IMR-90 (cell line): ENCODE results near the gene IGFBP5. TPM values are rescaled to one million over a fixed set of nuclear protein-coding genes. Genes with fewer than 3 reads are reported as not detected.

Experiments
- ATAC-seq: fragments of 200-7000 bp; cut with Tn5 transposase; 2 replicates; pipeline ENCODE4 v1.9.1; 2020; ENCODE audit warnings: low read depth, mild to moderate bottlenecking, moderate library complexity
- BruUV-seq: library from RNA; stranded (reverse); fragments of 400-500 nt; replicated peaks from 2 replicates; lab custom pipeline; 2021; lab: Mats Ljungman, UMichigan
- CTCF ChIA-PET: fragments of 300-600 bp; formaldehyde crosslinking; extraction: SDS; loops from one replicate; lab custom pipeline; 2021; ENCODE audit warnings: antibody characterized with exemption; lab: Yijun Ruan, JAX
- POLR2A ChIA-PET: fragments of 300-600 bp; sonication (Branson Sonifier 250); formaldehyde crosslinking; loops from one replicate; lab custom pipeline; 2022; ENCODE audit warnings: antibody characterized with exemption; ENCODE audit not compliant: unreplicated experiment; lab: Charles Lee
- DNase-seq: peaks from one replicate; pipeline ENCODE4 v3.0.0; 2013
- H2AFZ ChIP-seq: replicated peaks from 2 replicates; pipeline ENCODE3; 2013; ENCODE audit warnings: low read length, mild to moderate bottlenecking; ENCODE audit not compliant: poor library complexity
- H2AK5ac ChIP-seq: 2 replicates; pipeline ENCODE4 v1.6.1; 2013; ENCODE audit warnings: low read depth, low read length, inconsistent platforms
- H2AK9ac ChIP-seq: replicated peaks from 2 replicates; pipeline ENCODE3; 2013; ENCODE audit warnings: mild to moderate bottlenecking, low read depth, low read length, moderate library complexity; ENCODE audit not compliant: poor library complexity
- H2BK120ac ChIP-seq: 2 replicates; pipeline ENCODE4 v1.6.1; 2013; ENCODE audit warnings: low read depth, low read length, inconsistent platforms
- H2BK15ac ChIP-seq: 3 replicates; pipeline ENCODE4 v1.6.1; 2013; ENCODE audit warnings: low read depth, low read length, inconsistent platforms
- H2BK20ac ChIP-seq: 2 replicates; pipeline ENCODE4 v1.6.1; 2013; ENCODE audit warnings: low read depth, mild to moderate bottlenecking, inconsistent platforms, low read length, moderate library complexity
- H2BK5ac ChIP-seq: 2 replicates; pipeline ENCODE4 v1.6.1; 2013; ENCODE audit warnings: mild to moderate bottlenecking, low read depth, low read length, inconsistent platforms; ENCODE audit not compliant: poor library complexity, severe bottlenecking
- H3K14ac ChIP-seq: replicated peaks from 2 replicates; pipeline ENCODE4 v1.6.1; 2013; ENCODE audit warnings: low read depth, low read length, inconsistent platforms
- H3K18ac ChIP-seq: 2 replicates; pipeline ENCODE4 v1.6.1; 2013; ENCODE audit warnings: low read depth, low read length, control low read depth
- H3K23ac ChIP-seq: 2 replicates; pipeline ENCODE4 v1.6.1; 2013; ENCODE audit warnings: low read depth, low read length, inconsistent platforms
- H3K27ac ChIP-seq: 2 replicates; pipeline ENCODE4 v1.5.1; 2013; ENCODE audit warnings: mild to moderate bottlenecking, control low read depth, low read length; ENCODE audit not compliant: insufficient read depth
- H3K27me3 ChIP-seq: 2 replicates; pipeline ENCODE4 v1.6.1; 2013; ENCODE audit warnings: low read length; ENCODE audit not compliant: control insufficient read depth, insufficient read depth
- H3K36me3 ChIP-seq: 2 replicates; pipeline ENCODE4 v1.6.1; 2013; ENCODE audit warnings: low read length, mixed read lengths; ENCODE audit not compliant: control insufficient read depth, insufficient read depth
- H3K4ac ChIP-seq: 2 replicates; pipeline ENCODE4 v1.6.1; 2013; ENCODE audit warnings: low read depth, low read length, inconsistent platforms
- H3K4me1 ChIP-seq: 2 replicates; pipeline ENCODE4 v1.6.1; 2013; ENCODE audit warnings: low read length, mixed read lengths; ENCODE audit not compliant: control insufficient read depth, insufficient read depth
- H3K4me2 ChIP-seq: 2 replicates; pipeline ENCODE4 v1.6.1; 2013; ENCODE audit warnings: low read depth, mild to moderate bottlenecking, control low read depth, low read length, moderate library complexity
- H3K4me3 ChIP-seq: 2 replicates; pipeline ENCODE4 v1.5.1; 2013; ENCODE audit warnings: low read depth, mild to moderate bottlenecking, control low read depth, low read length, moderate library complexity; ENCODE audit not compliant: insufficient read depth
- H3K56ac ChIP-seq: 2 replicates; pipeline ENCODE4 v1.6.1; 2013; ENCODE audit warnings: low read length, inconsistent platforms; ENCODE audit not compliant: insufficient read depth; ENCODE audit errors: extremely low read depth
- H3K79me1 ChIP-seq, 2 experiments: 2 replicates each; pipeline ENCODE4 v1.6.1; 2013; ENCODE audit warnings: low read length in 2 of 2, inconsistent platforms in 1 of 2, low read depth in 1 of 2
- H3K9ac ChIP-seq: 2 replicates; pipeline ENCODE4 v1.6.1; 2013; ENCODE audit warnings: low read depth, low read length, control low read depth
- H3K9me1 ChIP-seq: 2 replicates; pipeline ENCODE4 v1.6.1; 2013; ENCODE audit warnings: low read length, inconsistent platforms; ENCODE audit not compliant: insufficient read depth
- H3K9me3 ChIP-seq: 2 replicates; pipeline ENCODE4 v1.6.1; 2013; ENCODE audit warnings: low read length; ENCODE audit not compliant: control insufficient read depth, insufficient read depth
- H4K20me1 ChIP-seq: 2 replicates; pipeline ENCODE4 v1.6.1; 2013; ENCODE audit warnings: low read length, inconsistent platforms; ENCODE audit not compliant: insufficient read depth
- H4K5ac ChIP-seq: 2 replicates; pipeline ENCODE4 v1.6.1; 2013; ENCODE audit warnings: mild to moderate bottlenecking, low read depth, low read length, control low read depth
- H4K8ac ChIP-seq, 2 experiments: 2 replicates each; pipeline ENCODE4 v1.6.1; 2013; ENCODE audit warnings: low read depth in 2 of 2, low read length in 2 of 2, control low read depth in 1 of 2, inconsistent platforms in 1 of 2
- H4K91ac ChIP-seq: 2 replicates; pipeline ENCODE4 v1.6.1; 2013; ENCODE audit warnings: low read depth, low read length, inconsistent platforms; ENCODE audit not compliant: insufficient read depth
- CEBPB ChIP-seq: IDR thresholded peaks from 2 replicates; pipeline ENCODE4 v1.6.1; 2012; ENCODE audit warnings: low read depth, low read length, improper control_type of control experiment
- CTCF ChIP-seq: conservative IDR thresholded peaks from 2 replicates; pipeline ENCODE4 v1.5.1; 2012; ENCODE audit warnings: mild to moderate bottlenecking, low read depth, low read length, improper control_type of control experiment
- MAFK ChIP-seq: IDR thresholded peaks from 2 replicates; pipeline ENCODE4 v1.6.1; 2012; ENCODE audit warnings: low read depth, low read length, improper control_type of control experiment
- RAD21 ChIP-seq: IDR thresholded peaks from 2 replicates; pipeline ENCODE4 v1.6.1; 2012; ENCODE audit warnings: low read length, improper control_type of control experiment
- WGBS, 2 experiments: methylation state at CpG; one replicate each; pipeline versions ENCODE4 v1.1.5 to v1.1.7; 2013; ENCODE audit warnings: missing lambda C conversion rate in 2 of 2; ENCODE audit not compliant: insufficient read length in 1 of 2; ENCODE audit errors: extremely low coverage in 2 of 2; 5-methylcytosine and 5-hydroxymethylcytosine counted together
- dilution Hi-C: fragments of 300-500 bp; cut with HindIII; formaldehyde crosslinking; loops from one replicate; pipeline ENCODE4 v1.14.3; 2018; ENCODE audit warnings: low sequenced_read_pairs; ENCODE audit not compliant: unreplicated experiment
- in situ Hi-C: fragments of 300-500 bp; cut with MboI; formaldehyde crosslinking; loops from 3 replicates; pipeline ENCODE4 v1.14.3; 2019; ENCODE audit warnings: low sequenced_read_pairs, inconsistent platforms, mixed read lengths
- intact Hi-C: fragments of 100-400 bp; cut with micrococcal nuclease; formaldehyde crosslinking; loops from 2 replicates; pipeline ENCODE4 v1.10.0; 2022
- polyA plus RNA-seq, 3 experiments: library from polyadenylated mRNA; depleted of rRNA; stranded (reverse); fragments of >200 nt; gene quantifications; 2 replicates each; pipeline ENCODE4 v1.2.3, GENCODE V29; 2012; ENCODE audit warnings: low replicate concordance in 1 of 3
- total RNA-seq: library from RNA; depleted of rRNA; stranded (reverse); fragments of >200 nt; gene quantifications from 2 replicates; pipeline ENCODE4 v1.2.3, GENCODE V29; 2012

IGFBP5 gene
- total and polyA plus RNA-seq, 2 of the 4 experiments (the other 2 are of a cell fraction): 392 to 1,339 TPM

GRCh38 chr2:216700781-216701180, 5.4 kb upstream of the IGFBP5 start:
- peak overlapping the region; percentile 46 to 62; a peak in 3 of 4 replicates for H4K8ac ChIP-seq
- in situ Hi-C loops (loop anchor here (5.0 kb wide), 2 partner anchors 812 to 1012 kb away; no protein-coding TSS in a partner anchor), dilution Hi-C loops (no loop called here), intact Hi-C loops (no loop called here)
- no peak overlapping the region for H2AK9ac ChIP-seq
- H4K20me1 ChIP-seq: no peaks in the 10 kb centered on the region
- BruUV-seq: no TSS peak
- peaks cover 5 to 7% of the 10 kb centered on the region in 2 experiments; a peak in 2 of 4 replicates for H3K79me1 ChIP-seq
- H2BK5ac ChIP-seq: peak overlapping the region; percentile 11
- H3K9ac ChIP-seq: peak overlapping the region; percentile 38; the same call in 1 of the 2 replicates
- peak overlapping the region; percentile 44; the same call in 1 of the 2 replicates for H3K27ac ChIP-seq
- H3K56ac ChIP-seq: no peak overlapping the region
- H3K4me2 ChIP-seq: no peak overlapping the region
- H3K27me3 ChIP-seq: no peaks in the 10 kb centered on the region
- peak overlapping the region; percentile 77; the same call in 1 of the 2 replicates for H4K5ac ChIP-seq
- H3K18ac ChIP-seq: peak overlapping the region; percentile 88
- H2BK20ac ChIP-seq: peak overlapping the region; percentile 97
- peaks cover 6% of the 10 kb centered on the region; the same call in 1 of the 2 replicates for H3K9me1 ChIP-seq
- no peak overlapping the region for H3K4me3 ChIP-seq
- peaks cover 25% of the 10 kb centered on the region for H3K4me1 ChIP-seq
- POLR2A ChIA-PET: no interaction called here
- H2BK15ac ChIP-seq: peak overlapping the region; percentile 60
- H2BK120ac ChIP-seq: peak overlapping the region; percentile 86
- peak overlapping the region; percentile 76; the same call in 1 of the 2 replicates for H3K14ac ChIP-seq
- peak overlapping the region; percentile 54 for H2AK5ac ChIP-seq
- DNase-seq (no peak), ATAC-seq (no peak)
- H3K36me3 ChIP-seq: no peaks in the 10 kb centered on the region
- no peak overlapping the region for H2AFZ ChIP-seq
- CTCF ChIA-PET: interaction anchor here (1.3 kb wide), 1 partner anchor 465 kb away, joined by 5 read pairs; no protein-coding TSS in a partner anchor
- 0 out of 2 replicates have a peak overlapping the region, but pooled peaks have one; percentile 18 for H3K23ac ChIP-seq
- peak overlapping the region; percentile 51 for H3K4ac ChIP-seq
- TF ChIP-seq CEBPB: no peak
- TF ChIP-seq RAD21: no peak
- no peak for TF ChIP-seq CTCF
- TF ChIP-seq MAFK: no peak
- H4K91ac ChIP-seq: peak overlapping the region; percentile 60
- WGBS, 2 experiments: 57% methylated on average over 1 of the region's 5 CpGs; no CpG with 5 or more reads in 1 of the 2 experiments
- no peaks in the 10 kb centered on the region for H3K9me3 ChIP-seq
